GM19238 (cell line): Measurements from ENCODE around the gene LRRC8D.

ENCODE experiments used
- DNase-seq: peaks from one replicate; pipeline ENCODE4 v3.0.0; 2011; ENCODE audit warnings: low spot score; ENCODE audit not compliant: insufficient read length

LRRC8D gene

DNA sequence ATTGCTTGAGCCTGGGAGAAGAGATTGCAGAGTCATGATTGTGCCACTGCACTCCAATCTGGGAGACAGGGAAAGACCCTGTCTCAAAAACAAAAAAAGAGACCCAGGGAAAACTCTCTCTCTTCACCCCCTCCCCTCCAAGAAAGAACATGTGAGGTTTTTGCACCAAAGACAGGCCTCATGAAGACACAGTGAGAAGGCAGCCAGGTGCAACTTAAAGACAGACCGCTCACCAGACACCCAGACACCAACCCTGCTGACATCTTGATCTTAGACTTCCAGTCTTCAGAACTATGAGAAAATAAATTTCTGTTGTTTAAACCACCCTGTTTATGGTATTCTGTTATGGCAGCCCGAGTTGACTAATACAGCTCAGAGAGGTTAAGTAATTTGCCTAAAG lies 13.3 kb upstream of the LRRC8D start:
- no peak for DNase-seq

DNA sequence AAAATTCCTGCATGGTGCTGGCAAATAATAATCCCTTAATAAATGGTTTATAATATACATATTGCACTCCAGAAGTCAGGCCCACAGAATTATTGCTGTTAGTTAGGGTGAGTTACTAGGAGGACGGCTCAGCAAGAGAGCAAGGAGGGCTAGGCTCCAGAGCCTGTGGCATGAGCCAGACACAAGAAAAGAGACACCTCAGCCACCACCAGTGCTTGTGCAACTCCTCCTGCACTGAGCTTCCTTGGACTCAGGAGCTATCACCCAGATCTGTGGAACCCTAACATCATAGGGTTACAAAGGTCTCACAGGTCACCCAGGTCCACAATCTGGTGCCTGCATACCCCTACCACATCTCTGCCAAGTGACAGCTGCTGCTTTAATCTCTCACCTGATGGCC lies 12.8 kb upstream of the LRRC8D start:
- DNase-seq: no peak

DNA sequence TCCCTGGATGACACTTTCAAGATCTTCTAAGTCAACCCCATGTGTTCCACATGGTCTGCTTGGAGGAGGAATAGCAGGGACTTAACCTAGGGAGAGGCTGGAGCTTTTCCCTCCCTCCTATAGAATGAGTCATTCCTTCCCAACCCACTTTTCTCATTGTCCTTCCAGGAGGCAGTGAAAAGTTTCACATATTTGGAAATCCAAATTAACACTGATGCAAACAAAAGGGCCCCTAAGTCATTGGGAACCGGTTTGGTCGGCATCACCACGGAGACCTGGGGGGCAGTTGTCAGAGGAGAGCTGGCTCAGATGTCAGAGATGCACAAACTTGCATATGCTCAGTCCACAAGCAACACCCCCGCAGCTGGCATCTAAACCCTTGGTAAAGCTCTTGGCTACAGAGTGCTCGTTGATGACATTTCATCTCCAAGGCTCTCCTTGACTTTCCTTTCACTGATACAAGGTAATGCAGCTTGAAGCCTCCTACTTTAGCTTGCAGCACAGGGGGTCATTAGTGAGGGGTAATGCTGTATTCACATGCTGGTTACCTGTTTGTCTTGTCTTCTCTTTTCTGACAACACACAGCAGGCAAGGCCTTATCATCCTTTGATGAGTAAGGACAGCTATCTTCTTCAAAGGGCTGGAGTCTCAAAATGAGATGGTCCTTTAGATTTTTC lies 12.3 kb upstream of the LRRC8D start:
- no peak for DNase-seq

DNA sequence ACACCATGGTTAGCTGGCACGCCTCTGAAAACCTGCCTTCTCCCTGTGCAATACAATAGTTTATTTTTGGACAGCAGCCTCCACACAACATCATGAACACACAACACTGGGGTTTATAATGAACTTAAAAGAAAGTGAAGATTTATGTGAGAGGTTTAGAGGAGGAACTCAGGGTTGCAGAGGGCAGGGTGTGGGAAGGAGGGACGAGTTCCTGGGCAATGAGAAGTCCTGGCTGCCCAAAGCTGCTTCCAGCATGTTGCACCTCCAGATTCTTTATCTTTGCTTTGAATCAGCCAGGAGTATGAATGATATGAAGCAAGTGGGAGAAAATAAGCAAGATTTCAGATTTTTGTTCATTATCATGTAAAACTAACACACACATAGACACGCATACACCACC lies 11.3 kb upstream of the LRRC8D start:
- no peak for DNase-seq

DNA sequence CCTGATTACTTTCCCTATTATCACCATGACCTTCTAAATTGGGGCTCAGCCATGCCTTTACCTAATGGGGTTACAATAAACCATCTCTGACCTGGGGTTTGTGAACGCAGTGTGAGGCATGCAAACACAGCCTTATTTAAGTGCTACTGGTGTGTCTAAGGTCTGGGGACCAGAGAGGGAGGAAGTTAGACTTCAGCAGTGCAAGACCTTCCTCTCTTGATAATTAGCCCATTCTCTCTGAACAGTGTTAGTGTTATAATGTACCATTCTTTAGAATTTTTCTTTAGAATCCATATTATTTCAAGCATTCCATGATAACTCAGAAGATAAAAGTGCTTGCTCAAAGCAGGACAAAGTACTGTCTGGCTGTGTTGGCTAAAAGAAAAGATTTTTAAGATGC lies 10.5 kb upstream of the LRRC8D start:
- DNase-seq: no peak

DNA sequence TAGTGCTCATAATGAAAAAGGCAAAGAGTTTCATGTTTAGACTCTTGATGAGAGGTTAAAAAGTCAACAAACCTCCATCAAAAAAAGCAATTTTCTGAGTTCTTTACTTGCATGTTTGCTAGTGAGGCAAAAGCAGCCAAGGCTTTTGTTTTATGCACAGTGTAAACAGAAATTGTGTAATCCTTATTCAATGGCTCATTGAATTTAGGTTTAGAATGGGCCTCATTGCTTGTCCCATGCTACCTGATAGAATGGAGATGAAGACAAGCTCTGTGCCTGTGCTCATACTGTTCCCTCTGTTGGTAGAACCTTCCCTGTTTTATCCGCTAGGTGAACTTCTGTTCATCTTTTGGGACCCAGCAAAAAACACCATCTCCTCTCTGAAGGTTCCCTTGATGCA lies 10.0 kb upstream of the LRRC8D start:
- no peak for DNase-seq

DNA sequence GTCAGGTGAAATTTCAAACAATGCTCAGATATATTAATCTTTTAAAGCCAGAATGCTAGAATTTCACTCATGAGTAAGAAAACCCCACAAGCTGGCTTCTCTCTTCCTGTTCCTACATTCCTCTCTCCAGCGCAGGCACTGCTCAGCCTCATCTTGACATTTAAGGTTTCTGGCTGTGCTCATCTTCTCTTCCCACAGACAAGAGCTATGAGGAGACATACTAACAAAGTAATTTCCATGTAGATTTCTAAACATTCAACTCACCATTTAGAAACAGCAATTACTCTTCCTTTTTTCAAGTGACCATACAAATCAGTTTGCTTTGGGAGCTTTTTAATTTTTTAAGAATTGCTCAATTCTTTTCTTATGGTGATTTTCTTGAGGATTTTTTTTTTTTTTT lies 7.8 kb upstream of the LRRC8D start:
- no peak for DNase-seq

DNA sequence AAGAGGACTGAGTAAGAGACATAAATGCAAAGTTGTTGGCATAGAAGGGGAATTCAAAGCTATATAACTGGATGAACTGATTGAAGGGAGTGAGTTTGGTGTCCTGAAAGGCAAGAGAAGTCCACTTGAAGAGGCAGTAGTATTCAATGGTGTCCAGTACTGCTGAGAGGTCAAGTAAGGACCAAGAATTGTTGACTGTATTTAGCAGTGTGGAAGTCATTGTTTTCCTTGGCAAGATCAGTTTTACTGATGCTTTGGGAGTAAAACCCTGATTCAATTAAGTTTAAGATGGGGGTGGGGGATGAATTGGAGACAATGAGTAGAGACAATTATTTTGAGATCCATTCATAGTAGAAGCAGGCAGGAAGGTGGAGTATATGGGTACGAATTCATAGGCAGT lies 5.8 kb upstream of the LRRC8D start:
- DNase-seq: no peak

DNA sequence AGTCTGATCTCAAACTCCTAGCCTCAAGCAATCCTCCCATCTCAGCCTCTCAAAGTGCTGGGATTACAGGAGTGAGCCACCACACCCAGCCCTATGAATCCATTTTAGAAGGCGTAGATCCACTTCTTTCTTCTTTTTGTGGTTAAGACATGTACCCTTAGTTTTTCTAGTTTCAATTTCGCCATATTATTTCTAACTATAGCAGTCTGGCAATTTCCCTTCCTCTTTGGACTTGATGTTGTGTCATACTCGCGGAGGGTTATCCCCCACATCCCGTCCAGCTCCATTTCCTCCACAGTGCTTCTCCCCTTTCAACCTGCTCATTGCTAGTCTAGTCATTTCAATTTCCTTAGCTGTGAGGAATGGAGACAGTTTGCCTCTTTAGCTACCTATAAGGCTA lies 5.2 kb upstream of the LRRC8D start:
- peak; percentile 16 for DNase-seq

DNA sequence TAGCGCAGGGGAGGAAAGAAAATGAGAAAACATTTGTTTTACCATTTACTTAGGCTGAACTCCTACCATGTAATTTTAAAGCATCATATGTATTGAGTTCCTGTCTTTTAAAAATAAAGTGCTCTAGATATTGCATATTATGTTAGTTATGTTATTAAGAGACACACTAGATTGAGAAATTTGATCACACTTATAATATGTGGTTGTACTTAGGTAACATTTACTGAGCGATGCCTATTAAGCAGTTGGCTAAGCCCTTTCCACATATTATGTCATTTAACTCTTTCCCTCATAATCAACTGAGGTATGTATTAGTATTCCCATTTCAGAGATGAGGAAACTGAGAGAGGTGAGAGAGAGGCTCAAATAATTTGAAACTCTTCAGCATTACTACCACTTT lies 4.5 kb upstream of the LRRC8D start:
- DNase-seq: no peak

DNA sequence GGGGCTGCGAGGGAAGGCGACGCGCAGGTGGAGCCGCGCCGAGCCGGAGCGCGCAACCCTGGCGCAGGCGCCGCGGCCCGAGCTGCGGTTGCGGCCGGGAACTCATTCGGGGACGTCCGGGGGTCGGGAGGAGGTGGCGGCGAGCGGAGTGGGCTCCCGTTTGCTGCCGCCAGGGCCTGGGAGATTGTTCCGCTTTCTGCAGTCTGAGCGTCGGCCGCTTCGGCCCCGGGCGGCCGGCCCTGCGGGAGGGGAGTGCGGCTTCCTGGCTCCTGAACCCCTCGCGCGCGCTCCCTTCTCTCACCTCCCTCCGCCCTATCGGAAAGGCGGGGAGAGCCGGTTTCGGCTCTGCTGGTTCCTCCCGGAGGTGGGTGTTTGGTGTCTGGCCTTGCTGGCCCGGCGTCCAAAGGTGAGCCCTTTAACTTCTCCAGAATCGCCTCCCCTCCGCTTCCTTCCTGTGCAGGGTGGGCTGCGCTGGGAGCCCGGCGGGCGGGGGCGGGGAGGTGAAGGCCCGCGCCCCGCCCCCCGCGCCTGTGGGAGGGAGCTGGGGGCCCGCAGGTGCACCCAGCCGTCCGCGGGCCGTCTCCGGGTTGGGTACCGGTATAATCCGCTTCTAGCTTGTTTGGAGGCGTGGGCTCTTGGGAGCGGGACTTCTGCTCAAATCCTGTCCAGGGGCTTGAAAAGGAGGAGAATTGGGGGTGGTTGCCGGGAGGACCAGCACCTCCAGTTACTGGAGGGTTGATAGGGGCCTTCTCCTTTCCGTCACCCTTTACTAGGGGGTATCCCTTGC lies 683 bp downstream of the LRRC8D start:
- peak; percentile 75 for DNase-seq

DNA sequence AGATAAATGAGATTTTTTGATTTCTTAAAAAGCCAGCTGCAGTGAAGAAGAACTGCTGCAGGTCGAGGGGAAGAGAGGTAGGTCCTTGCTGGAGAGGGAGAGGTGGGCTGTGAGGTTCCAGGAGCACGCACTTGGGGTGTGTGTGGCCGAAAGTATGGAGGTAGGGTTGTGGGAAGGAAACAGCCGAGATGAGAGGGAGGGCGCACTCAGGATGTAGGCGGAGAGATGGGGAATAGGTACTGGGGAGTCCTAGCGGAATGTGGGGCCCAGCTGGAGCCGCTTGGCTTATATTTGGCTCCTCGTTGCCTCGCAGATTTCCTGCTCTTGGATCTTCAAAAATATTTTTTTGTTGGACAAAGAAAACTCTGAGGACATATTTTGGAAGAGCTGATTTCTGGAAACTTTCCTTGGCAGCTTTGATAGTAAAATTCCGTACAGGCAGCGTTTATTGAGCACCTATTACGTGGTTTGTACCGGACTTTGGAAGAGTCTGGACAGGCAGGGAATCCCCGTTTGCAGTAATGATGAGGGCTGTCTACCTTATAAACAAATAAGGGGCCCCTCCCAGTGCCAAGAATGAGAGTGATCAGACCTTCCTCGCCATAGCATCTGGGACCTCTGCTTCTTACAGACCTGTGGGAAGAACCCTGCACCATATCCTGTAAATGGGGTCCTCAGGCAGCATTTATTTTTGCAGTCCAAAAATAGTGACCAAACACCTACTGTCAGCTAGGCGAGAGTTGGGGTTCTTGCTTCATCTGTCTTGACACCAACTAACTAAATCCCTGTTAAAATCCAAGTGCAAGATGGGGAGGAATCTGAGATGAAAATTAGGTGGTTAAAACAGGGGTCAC lies 1.5 kb downstream of the LRRC8D start:
- DNase-seq: no peak

DNA sequence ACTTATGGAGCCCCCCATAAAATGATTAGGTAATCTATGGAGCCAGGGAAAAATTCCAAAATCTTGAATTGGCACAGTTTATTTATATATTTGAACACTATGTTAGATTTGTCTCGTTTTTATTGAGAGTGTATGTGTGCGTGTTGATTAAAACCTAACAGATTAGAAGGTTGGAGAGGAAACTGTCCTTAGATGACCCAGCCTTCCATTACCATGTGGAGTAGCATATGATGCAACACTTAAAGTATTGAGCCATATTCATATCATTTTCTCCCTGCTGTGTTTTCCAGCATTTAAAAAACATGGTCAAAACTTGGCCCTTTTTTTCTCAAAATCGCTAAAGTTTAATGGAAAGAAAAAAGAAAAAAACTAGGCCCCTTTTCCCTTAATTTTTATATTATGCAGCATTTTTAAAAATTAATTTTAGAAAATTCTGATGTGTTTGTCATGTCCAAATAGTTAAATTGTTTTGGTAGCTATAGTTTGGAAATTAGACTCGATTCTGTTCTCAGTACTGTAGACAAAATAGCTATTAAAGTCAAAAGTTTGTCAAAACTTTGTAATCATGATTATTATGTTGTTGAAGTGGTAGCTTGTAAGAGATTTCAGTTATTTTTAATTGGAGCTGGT lies 2.3 kb downstream of the LRRC8D start:
- DNase-seq: no peak

DNA sequence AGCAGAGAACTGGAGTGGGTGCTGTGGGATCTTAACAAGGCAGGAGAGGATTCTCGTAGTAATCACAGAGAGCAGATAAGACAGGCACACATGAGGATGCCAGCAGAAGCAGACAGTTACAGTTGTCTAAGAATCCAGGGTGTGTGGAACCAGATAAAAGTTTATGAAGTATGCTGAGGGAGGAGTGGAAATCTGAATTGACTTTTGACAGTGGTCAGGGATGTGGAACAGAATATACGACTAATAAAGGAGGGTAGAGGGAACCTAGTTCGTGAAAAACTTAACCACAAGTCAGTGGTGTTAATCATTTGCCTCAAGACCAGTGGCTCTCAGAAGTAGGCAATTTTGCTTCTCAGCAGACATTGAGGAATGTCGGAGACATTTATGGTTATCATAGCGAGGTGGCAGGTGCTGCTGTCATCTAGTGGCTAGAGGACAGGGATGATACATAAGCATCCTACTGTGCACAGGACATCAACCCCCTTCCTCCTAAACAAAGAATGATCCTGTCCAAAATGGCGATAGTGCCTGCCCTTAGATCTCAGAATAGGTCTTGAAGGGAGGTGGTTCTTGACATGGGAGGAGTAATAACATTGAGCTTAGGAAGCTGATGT lies 3.0 kb downstream of the LRRC8D start:
- DNase-seq: no peak

DNA sequence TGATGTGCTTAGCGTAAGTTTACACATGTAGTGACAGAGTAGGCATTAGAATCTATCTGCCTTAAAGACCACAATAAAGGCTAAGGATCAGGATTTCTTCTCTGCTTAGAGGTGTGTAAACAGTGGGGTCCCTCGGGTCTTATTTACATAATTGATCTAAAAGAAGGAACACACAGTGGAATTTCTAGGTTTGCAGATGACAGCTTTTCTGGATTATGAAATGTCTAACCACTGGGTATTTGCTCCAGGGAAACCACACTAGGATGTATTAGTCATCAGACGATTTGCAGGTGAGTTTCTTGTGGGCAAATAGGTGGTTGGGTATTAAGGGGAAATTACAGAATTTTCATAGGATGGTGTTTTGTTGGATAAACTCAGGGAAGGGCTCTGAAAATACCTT lies 5.8 kb downstream of the LRRC8D start:
- DNase-seq: no peak

DNA sequence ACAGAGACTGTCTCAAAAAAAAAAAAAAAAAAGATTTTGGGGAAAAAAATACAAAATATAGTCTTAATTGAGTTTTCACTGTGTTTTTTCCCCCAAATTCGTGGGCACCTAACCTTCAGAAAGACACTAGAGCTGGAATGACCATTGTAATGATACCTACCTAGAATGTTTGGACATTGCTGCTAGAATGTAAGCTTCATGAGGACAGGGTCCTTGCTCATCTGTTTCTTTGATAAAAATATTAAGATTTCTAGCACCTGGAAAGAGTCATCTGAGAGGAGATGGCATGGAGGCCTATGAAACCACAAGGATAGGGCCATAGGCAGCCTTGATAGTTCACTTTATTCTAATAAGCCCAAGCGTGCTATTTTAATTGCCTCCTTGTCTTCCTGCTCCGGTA lies 6.5 kb downstream of the LRRC8D start:
- no peak for DNase-seq

DNA sequence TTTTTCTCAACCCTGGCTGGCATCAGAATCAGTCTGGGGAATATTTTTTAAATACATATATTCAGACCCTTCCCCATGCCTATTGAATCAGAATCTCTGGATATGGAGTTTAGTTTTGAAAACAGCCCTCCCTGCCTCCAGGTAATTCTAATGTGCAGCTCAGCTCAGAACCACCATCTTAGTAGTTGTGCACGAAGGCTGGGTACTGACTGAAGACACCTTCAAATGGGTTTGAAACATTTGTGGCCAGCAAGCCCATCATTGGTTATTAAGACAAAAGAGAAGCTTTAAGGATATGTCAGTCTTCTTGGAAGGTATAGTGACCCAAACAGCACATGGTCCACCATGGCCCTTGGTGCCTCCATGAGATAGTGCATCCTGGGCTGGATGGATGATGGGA lies 7.1 kb downstream of the LRRC8D start:
- DNase-seq: no peak

DNA sequence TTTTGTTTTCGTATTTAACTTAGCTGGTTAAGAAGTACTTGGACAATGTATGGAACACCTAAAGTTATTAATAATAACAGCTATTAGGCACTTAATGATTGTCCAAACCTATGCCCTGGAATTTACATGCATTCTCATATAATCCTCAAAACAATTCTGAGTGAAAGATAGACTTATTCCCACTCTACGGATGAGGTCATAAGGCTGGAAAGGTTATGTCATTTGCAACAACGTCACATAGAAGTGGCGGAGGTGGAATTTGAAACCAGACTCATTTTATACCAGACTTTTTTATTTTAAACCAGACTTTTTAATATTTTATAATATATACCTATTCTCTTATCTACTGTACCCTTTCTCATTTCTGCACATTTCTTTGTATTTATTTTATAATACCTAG lies 8.4 kb downstream of the LRRC8D start:
- DNase-seq: no peak

DNA sequence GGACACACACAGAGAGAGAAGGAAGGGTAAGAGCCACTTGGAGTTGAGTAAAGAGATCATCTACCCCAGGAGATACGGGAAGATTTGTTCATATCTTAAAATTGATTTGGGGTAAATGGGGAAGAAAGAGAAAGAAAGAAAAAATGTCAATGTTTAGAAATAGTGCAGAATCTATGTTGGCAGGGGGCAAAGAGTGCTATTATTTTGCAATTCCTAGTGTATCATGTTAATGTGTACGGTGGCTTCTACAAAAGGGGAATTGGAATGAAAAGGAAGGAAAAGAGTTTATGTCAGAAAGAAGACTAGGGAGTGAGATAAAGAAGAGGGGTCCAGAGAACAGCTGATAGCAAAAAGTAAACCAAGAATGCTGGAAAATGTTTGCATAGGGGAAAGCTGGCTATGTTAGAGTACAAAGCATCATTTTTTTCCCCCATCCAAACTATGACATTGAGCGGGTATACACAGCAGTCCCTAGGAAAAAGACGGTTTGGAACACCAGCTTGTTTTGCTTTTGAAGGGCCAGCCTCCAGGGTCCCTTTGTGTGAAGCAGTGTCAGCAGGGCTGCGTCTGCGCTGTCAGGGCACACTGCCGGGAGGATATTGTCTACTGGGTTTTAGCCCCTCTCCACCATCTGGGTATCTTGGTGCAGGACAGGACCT lies 10.8 kb downstream of the LRRC8D start:
- no peak for DNase-seq

DNA sequence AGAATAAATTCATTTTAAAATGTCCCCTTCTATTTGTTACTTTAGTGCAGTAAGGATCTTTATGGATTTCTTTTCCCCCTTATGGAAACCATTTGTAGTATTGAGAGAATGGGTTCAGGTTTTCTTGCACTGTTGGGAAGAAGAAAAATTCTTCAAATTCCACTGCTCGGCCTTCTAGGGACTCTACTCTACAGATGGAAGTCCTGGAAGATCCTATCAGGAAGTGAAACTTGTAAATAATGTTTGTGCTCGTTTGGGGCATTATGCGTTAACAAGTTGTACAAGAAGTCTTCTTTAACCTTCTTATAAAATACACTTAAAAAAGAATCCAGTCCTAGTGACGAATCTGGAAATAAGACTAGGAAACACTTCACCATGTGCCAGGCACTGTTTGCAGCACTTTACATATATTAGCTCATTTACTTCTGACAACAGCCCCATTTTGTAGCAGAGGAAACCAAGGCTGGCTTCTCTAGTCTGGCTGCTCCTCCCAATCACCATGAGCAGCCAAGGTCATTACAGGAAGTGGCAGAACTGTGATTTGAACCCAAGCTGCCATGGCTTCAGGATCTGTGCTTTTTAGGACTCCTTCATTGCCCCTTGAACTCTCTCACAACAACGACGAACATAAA lies 11.8 kb downstream of the LRRC8D start:
- no peak for DNase-seq
